H9 (cell line): ENCODE results near the gene TRHDE. TPM values are rescaled to one million over a fixed set of nuclear protein-coding genes. Genes with fewer than 3 reads are reported as not detected.

Experiments used
- DNase-seq: peaks from one replicate; pipeline ENCODE4 v3.0.0-alpha.2; 2017
- H2AFZ ChIP-seq: one replicate; pipeline ENCODE4 v1.6.1; 2013; ENCODE audit warnings: mild to moderate bottlenecking, low read length, control low read depth, moderate library complexity
- H2AK5ac ChIP-seq: 2 replicates; pipeline ENCODE4 v1.6.1; 2013; ENCODE audit warnings: low read length, control low read depth, mixed read lengths; ENCODE audit not compliant: insufficient read length
- H2BK120ac ChIP-seq: one replicate; pipeline ENCODE4 v1.6.1; 2013; ENCODE audit warnings: low read depth, mild to moderate bottlenecking, low read length, control low read depth, inconsistent platforms; ENCODE audit not compliant: poor library complexity, severe bottlenecking
- H2BK12ac ChIP-seq: 2 replicates; pipeline ENCODE4 v1.6.1; 2013; ENCODE audit warnings: low read length, control low read depth, mixed read lengths, low read depth; ENCODE audit not compliant: insufficient read length
- H2BK15ac ChIP-seq: 2 replicates; pipeline ENCODE4 v1.6.1; 2013; ENCODE audit warnings: low read depth, low read length, control low read depth
- H2BK20ac ChIP-seq: one replicate; pipeline ENCODE4 v1.6.1; 2013; ENCODE audit warnings: low read depth, mild to moderate bottlenecking, low read length, control low read depth, inconsistent platforms; ENCODE audit not compliant: poor library complexity, severe bottlenecking
- H2BK5ac ChIP-seq: 2 replicates; pipeline ENCODE4 v1.6.1; 2013; ENCODE audit warnings: low read length, control low read depth, mixed read lengths; ENCODE audit not compliant: insufficient read length
- H3K14ac ChIP-seq: 2 replicates; pipeline ENCODE4 v1.6.1; 2013; ENCODE audit warnings: low read length, control low read depth; ENCODE audit not compliant: insufficient read depth
- H3K18ac ChIP-seq: 2 replicates; pipeline ENCODE4 v1.6.1; 2013; ENCODE audit warnings: low read depth, mild to moderate bottlenecking, mixed read lengths, low read length, control low read depth; ENCODE audit not compliant: insufficient read length
- H3K23ac ChIP-seq: 2 replicates; pipeline ENCODE4 v1.6.1; 2013; ENCODE audit warnings: low read length, control low read depth, mixed read lengths, low read depth; ENCODE audit not compliant: insufficient read length
- H3K23me2 ChIP-seq: 2 replicates; pipeline ENCODE4 v1.6.1; 2013; ENCODE audit warnings: low read depth, mild to moderate bottlenecking, mixed read lengths, low read length, control low read depth; ENCODE audit not compliant: insufficient read length, poor library complexity, severe bottlenecking
- H3K27ac ChIP-seq: 2 replicates; pipeline ENCODE4 v1.5.1; 2013; ENCODE audit warnings: low read length, control low read depth, mixed read lengths, low read depth; ENCODE audit not compliant: insufficient read length
- H3K27me3 ChIP-seq: 2 replicates; pipeline ENCODE4 v1.6.1; 2013; ENCODE audit warnings: low read length, control low read depth, inconsistent platforms; ENCODE audit not compliant: insufficient read depth
- H3K4ac ChIP-seq: 2 replicates; pipeline ENCODE4 v1.6.1; 2013; ENCODE audit warnings: low read depth, mild to moderate bottlenecking, control low read depth, inconsistent platforms, low read length, moderate library complexity
- H3K4me1 ChIP-seq: 2 replicates; pipeline ENCODE4 v1.6.1; 2013; ENCODE audit warnings: low read length, control low read depth, inconsistent platforms; ENCODE audit not compliant: insufficient read depth
- H3K4me2 ChIP-seq: 2 replicates; pipeline ENCODE4 v1.6.1; 2013; ENCODE audit warnings: low read length, control low read depth, mixed read lengths; ENCODE audit not compliant: insufficient read length, insufficient read depth
- H3K56ac ChIP-seq: 2 replicates; pipeline ENCODE4 v1.6.1; 2013; ENCODE audit warnings: low read depth, mild to moderate bottlenecking, mixed read lengths, low read length, control low read depth; ENCODE audit not compliant: insufficient read length
- H3K79me1 ChIP-seq: 2 replicates; pipeline ENCODE4 v1.6.1; 2013; ENCODE audit warnings: low read depth, mild to moderate bottlenecking, moderate library complexity, low read length, control low read depth, inconsistent platforms; ENCODE audit not compliant: insufficient read depth, poor library complexity, severe bottlenecking
- H3K79me2 ChIP-seq: 2 replicates; pipeline ENCODE4 v1.6.1; 2013; ENCODE audit warnings: low read length, control low read depth, inconsistent platforms; ENCODE audit not compliant: insufficient read depth
- H3K9ac ChIP-seq: 2 replicates; pipeline ENCODE4 v1.6.1; 2013; ENCODE audit warnings: low read length, control low read depth, mixed read lengths; ENCODE audit not compliant: insufficient read length; ENCODE audit errors: extremely low read depth
- H3K9me3 ChIP-seq: one replicate; pipeline ENCODE4 v1.6.1; 2013; ENCODE audit warnings: low read depth, low read length, inconsistent platforms; ENCODE audit not compliant: control insufficient read depth
- H3T11ph ChIP-seq: one replicate; pipeline ENCODE4 v1.6.1; 2013; ENCODE audit warnings: mild to moderate bottlenecking, low read length, control low read depth, inconsistent platforms
- H4K20me1 ChIP-seq: one replicate; pipeline ENCODE4 v1.6.1; 2013; ENCODE audit not compliant: control insufficient read depth, insufficient read length, insufficient read depth
- H4K5ac ChIP-seq: 2 replicates; pipeline ENCODE4 v1.6.1; 2013; ENCODE audit warnings: low read depth, mild to moderate bottlenecking, mixed read lengths, low read length, control low read depth; ENCODE audit not compliant: insufficient read length
- H4K8ac ChIP-seq: replicated peaks from 2 replicates; pipeline ENCODE4 v1.6.1; 2013; ENCODE audit warnings: low read length, control low read depth, mixed read lengths, low read depth; ENCODE audit not compliant: insufficient read length
- H4K91ac ChIP-seq: 2 replicates; pipeline ENCODE4 v1.6.1; 2013; ENCODE audit warnings: low read depth, mild to moderate bottlenecking, moderate library complexity, mixed read lengths, low read length, control low read depth; ENCODE audit not compliant: insufficient read length
- H3K27ac Mint-ChIP-seq, 3 experiments: 2 replicates in 2 of 3; 3 replicates in 1 of 3; pipeline ENCODE4 v1.8.0; 2020 to 2021; ENCODE audit warnings: mixed read lengths in 3 of 3, mild to moderate bottlenecking in 1 of 3, moderate library complexity in 1 of 3
- H3K27me3 Mint-ChIP-seq: 2 replicates; pipeline ENCODE4 v1.8.0; 2021; ENCODE audit warnings: low read depth, mild to moderate bottlenecking, moderate library complexity, mixed read lengths
- H3K36me3 Mint-ChIP-seq, 3 experiments: 2 replicates in 2 of 3; 3 replicates in 1 of 3; pipeline ENCODE4 v1.8.0; 2020 to 2021; ENCODE audit warnings: low read depth in 3 of 3, mixed read lengths in 3 of 3; ENCODE audit not compliant: insufficient read depth in 1 of 3
- H3K4me1 Mint-ChIP-seq, 2 experiments: 2 replicates each; pipeline ENCODE4 v1.8.0; 2020; ENCODE audit warnings: mixed read lengths in 2 of 2
- H3K4me3 Mint-ChIP-seq, 2 experiments: 2 replicates in 1 of 2; 3 replicates in 1 of 2; pipeline ENCODE4 v1.8.0; 2020 to 2021; ENCODE audit warnings: mild to moderate bottlenecking in 2 of 2, mixed read lengths in 2 of 2, moderate library complexity in 1 of 2
- H3K9me3 Mint-ChIP-seq, 2 experiments: 2 replicates in 1 of 2; 3 replicates in 1 of 2; pipeline ENCODE4 v1.8.0; 2020; ENCODE audit warnings: mild to moderate bottlenecking in 2 of 2, mixed read lengths in 2 of 2, moderate library complexity in 1 of 2
- CTCF ChIP-seq: fragments of 200-600 bp; sonication (generic); conservative IDR thresholded peaks from 3 replicates; pipeline ENCODE4 v1.8.0; 2021; ENCODE audit warnings: antibody characterized with exemption, mild to moderate bottlenecking
- WGBS: extraction: QIAGEN DNeasy Blood & Tissue Kit; methylation state at CpG from one replicate; pipeline ENCODE4 v1.1.7; 2013; ENCODE audit warnings: missing lambda C conversion rate, low lambda C conversion rate, mixed read lengths; ENCODE audit not compliant: insufficient read length; ENCODE audit errors: extremely low coverage; 5-methylcytosine and 5-hydroxymethylcytosine counted together
- total RNA-seq: library from RNA; stranded (reverse); gene quantifications from 2 replicates; pipeline ENCODE4 v1.2.1, GENCODE V29; 2021

TRHDE gene
- total RNA-seq, 1 experiment from 2014 or later: 1.0 TPM

DNA sequence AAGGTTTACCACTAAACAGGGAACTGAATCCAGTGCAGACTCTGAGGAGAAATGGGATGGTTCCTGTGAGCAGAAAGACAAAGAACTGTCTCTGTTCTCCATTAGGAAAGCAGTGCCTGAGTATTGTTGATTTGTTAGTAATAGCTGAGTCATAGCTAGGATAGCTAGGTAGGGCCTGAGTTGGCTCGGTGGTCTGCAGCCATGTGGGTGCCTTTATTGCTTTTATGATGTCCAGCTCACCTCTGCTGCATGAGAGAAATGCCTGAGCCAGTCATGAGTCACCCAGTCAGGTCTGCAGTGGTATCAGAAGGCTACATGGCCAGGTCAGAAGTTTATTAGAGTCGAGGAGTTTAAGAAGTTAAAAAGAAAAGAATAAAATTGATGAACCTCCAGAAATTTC, 24.2 kb downstream of the TRHDE start:
- Mint-ChIP-seq H3K36me3 (no peaks in the 10 kb centered on the region), H3K4me1 (no peaks in the 10 kb centered on the region), H3K9me3 (no peaks in the 10 kb centered on the region; a peak in 1 of 5 replicates), H3K27ac (no peak overlapping the region), H3K4me3 (no peak overlapping the region), H3K27me3 (no peaks in the 10 kb centered on the region)
- H4K8ac ChIP-seq: no peak overlapping the region
- no CpG with 5 or more reads among the region's 2 CpGs for WGBS
- no peak overlapping the region for H4K5ac ChIP-seq
- no peak overlapping the region for H4K91ac ChIP-seq
- no peak overlapping the region for H2AK5ac ChIP-seq
- no peaks in the 10 kb centered on the region for H3K79me2 ChIP-seq
- no peak for DNase-seq
- no peak overlapping the region for H3K4me2 ChIP-seq
- H3K23ac ChIP-seq: no peak overlapping the region
- no peak overlapping the region for H3K14ac ChIP-seq
- H3K27ac ChIP-seq: no peak overlapping the region
- no peak overlapping the region for H2BK15ac ChIP-seq
- no peak overlapping the region for H2BK12ac ChIP-seq
- H3K9me3 ChIP-seq: no peaks in the 10 kb centered on the region
- no peaks in the 10 kb centered on the region for H3K27me3 ChIP-seq
- no peak overlapping the region for H2BK20ac ChIP-seq
- no peak overlapping the region for H2BK5ac ChIP-seq
- H3K9ac ChIP-seq: no peak overlapping the region
- no peaks in the 10 kb centered on the region for H3K79me1 ChIP-seq
- H4K20me1 ChIP-seq: no peaks in the 10 kb centered on the region
- no peaks in the 10 kb centered on the region for H3K4me1 ChIP-seq
- no peak overlapping the region for H3T11ph ChIP-seq
- no peaks in the 10 kb centered on the region for H3K23me2 ChIP-seq
- H3K18ac ChIP-seq: no peak overlapping the region
- no peak for TF ChIP-seq CTCF
- no peak overlapping the region for H3K56ac ChIP-seq
- H2BK120ac ChIP-seq: no peak overlapping the region
- H2AFZ ChIP-seq: no peak overlapping the region
- H3K4ac ChIP-seq: no peak overlapping the region
